ENCODE measurements around the gene KLHL40.

GRCh38 chr3:42667523-42668412 is 17.6 kb upstream of the KLHL40 start:
- no peak for TF ChIP-seq CTCF (conservative IDR thresholded peaks at IDR 0.05)
- no peak for TF ChIP-seq ZFX (IDR thresholded peaks at IDR 0.05)

Measured in C4-2B (cell line).